CD14-positive monocyte (primary cell): ENCODE results near the gene CDH13. TPM values are rescaled to one million over a fixed set of nuclear protein-coding genes. Genes with fewer than 3 reads are reported as not detected.

Source experiments
- DNase-seq, 3 donors: peaks; one replicate each; pipeline ENCODE4 v3.0.0-alpha.2; 2011 to 2022
- H2AFZ ChIP-seq: 2 replicates; pipeline ENCODE4 v1.6.0; 2012; ENCODE audit warnings: mild to moderate bottlenecking, low read depth, low read length, inconsistent platforms; ENCODE audit not compliant: insufficient read depth, poor library complexity, severe bottlenecking
- H3K27ac ChIP-seq, 2 donors: 1 replicate in 1 of 2; 2 replicates in 1 of 2; pipeline ENCODE4 v1.5.1; 2012 to 2013; ENCODE audit warnings: low read length in 2 of 2, control low read depth in 1 of 2, inconsistent platforms in 1 of 2, low read depth in 1 of 2, mild to moderate bottlenecking in 1 of 2
- H3K27me3 ChIP-seq, 2 donors: one replicate each; pipeline versions ENCODE4 v1.6.0 to v1.6.1; 2011 to 2013; ENCODE audit warnings: low read length in 2 of 2; ENCODE audit not compliant: control insufficient read depth in 2 of 2, insufficient read depth in 2 of 2
- H3K36me3 ChIP-seq, 2 donors: replicated peaks in 1 of 2; 1 replicate in 1 of 2; 2 replicates in 1 of 2; pipeline versions ENCODE4 v1.5.1 to v1.6.1; 2012 to 2013; ENCODE audit warnings: low read length in 2 of 2, control low read depth in 1 of 2, inconsistent platforms in 1 of 2, mild to moderate bottlenecking in 1 of 2; ENCODE audit not compliant: insufficient read depth in 2 of 2, control insufficient read depth in 1 of 2
- H3K4me1 ChIP-seq, 2 donors: 1 replicate in 1 of 2; 2 replicates in 1 of 2; pipeline versions ENCODE4 v1.5.1 to v1.6.1; 2012 to 2013; ENCODE audit warnings: low read length in 2 of 2, control low read depth in 1 of 2, inconsistent platforms in 1 of 2, mild to moderate bottlenecking in 1 of 2, moderate library complexity in 1 of 2; ENCODE audit not compliant: insufficient read depth in 2 of 2, control insufficient read depth in 1 of 2
- H3K4me2 ChIP-seq: replicated peaks from 2 replicates; pipeline ENCODE3; 2012; ENCODE audit warnings: low read length, moderate library complexity, mild to moderate bottlenecking; ENCODE audit not compliant: poor library complexity, severe bottlenecking; ENCODE audit errors: extremely low read depth
- H3K4me3 ChIP-seq, 3 experiments: fragments of 200-600 bp in 1 of 3; sonication (generic) in 1 of 3; replicated peaks in 1 of 3; 1 replicate in 2 of 3; 2 replicates in 1 of 3; pipeline ENCODE4 v1.5.1; 2011 to 2013; ENCODE audit warnings: low read length in 3 of 3, mild to moderate bottlenecking in 3 of 3, control low read depth in 2 of 3, low read depth in 2 of 3, inconsistent platforms in 1 of 3, moderate library complexity in 1 of 3
- H3K79me2 ChIP-seq: 2 replicates; pipeline ENCODE4 v1.6.0; 2012; ENCODE audit warnings: mild to moderate bottlenecking, control low read depth, inconsistent platforms, low read length, moderate library complexity; ENCODE audit not compliant: insufficient read depth
- H3K9ac ChIP-seq: 2 replicates; pipeline ENCODE4 v1.6.0; 2017; ENCODE audit warnings: low read length, mild to moderate bottlenecking; ENCODE audit not compliant: insufficient read depth, poor library complexity, severe bottlenecking
- H3K9me3 ChIP-seq, 2 donors: replicated peaks in 1 of 2; 1 replicate in 1 of 2; 2 replicates in 1 of 2; pipeline versions ENCODE4 v1.5.1 to v1.6.1; 2012 to 2013; ENCODE audit warnings: low read length in 2 of 2, control low read depth in 1 of 2; ENCODE audit not compliant: control insufficient read depth in 1 of 2, insufficient read depth in 1 of 2
- H4K20me1 ChIP-seq: 2 replicates; pipeline ENCODE4 v1.6.0; 2012; ENCODE audit warnings: mild to moderate bottlenecking, low read length, control low read depth, moderate library complexity; ENCODE audit not compliant: insufficient read depth
- H3K27ac Mint-ChIP-seq, 7 donors: one replicate each; pipeline ENCODE4 v1.8.0; 2020; ENCODE audit warnings: mild to moderate bottlenecking in 7 of 7, mixed read lengths in 7 of 7, moderate library complexity in 6 of 7, inconsistent platforms in 2 of 7
- H3K27me3 Mint-ChIP-seq, 3 donors: one replicate each; pipeline ENCODE4 v1.8.0; 2021 to 2022; ENCODE audit warnings: low read depth in 3 of 3, mild to moderate bottlenecking in 3 of 3, mixed read lengths in 3 of 3, moderate library complexity in 3 of 3, inconsistent platforms in 1 of 3
- H3K36me3 Mint-ChIP-seq, 2 donors: one replicate each; pipeline ENCODE4 v1.8.0; 2020; ENCODE audit warnings: mixed read lengths in 2 of 2, inconsistent platforms in 1 of 2, mild to moderate bottlenecking in 1 of 2
- H3K4me1 Mint-ChIP-seq: one replicate; pipeline ENCODE4 v1.8.0; 2020; ENCODE audit warnings: mild to moderate bottlenecking, mixed read lengths
- H3K4me3 Mint-ChIP-seq, 2 donors: one replicate each; pipeline ENCODE4 v1.8.0; 2020; ENCODE audit warnings: mild to moderate bottlenecking in 2 of 2, mixed read lengths in 2 of 2, moderate library complexity in 1 of 2
- H3K9me3 Mint-ChIP-seq, 7 donors: one replicate each; pipeline ENCODE4 v1.8.0; 2020 to 2022; ENCODE audit warnings: mixed read lengths in 7 of 7, mild to moderate bottlenecking in 6 of 7, moderate library complexity in 6 of 7, inconsistent platforms in 2 of 7
- CTCF ChIP-seq: fragments of 200-600 bp; IDR thresholded peaks from one replicate; pipeline ENCODE4 v1.8.0; 2022; ENCODE audit warnings: antibody characterized with exemption, mild to moderate bottlenecking
- WGBS: methylation state at CpG from one replicate; pipeline ENCODE4 v1.1.5; 2013; ENCODE audit warnings: missing lambda C conversion rate; ENCODE audit not compliant: insufficient coverage; 5-methylcytosine and 5-hydroxymethylcytosine counted together
- intact Hi-C, 2 donors: fragments of 100-400 bp; cut with micrococcal nuclease; formaldehyde crosslinking; loops; one replicate each; pipeline versions ENCODE4 v1.15.0 to v1.15.1; 2023
- polyA plus RNA-seq, 3 donors: library from polyadenylated mRNA; depleted of rRNA in 1 of 3; unstranded in 2 of 3; stranded (reverse) in 1 of 3; fragments of 300-500 nt in 2 of 3; fragments of >200 nt in 1 of 3; fragmentation: Illumina TruSeq in 2 of 3; gene quantifications; 1 replicate in 2 of 3; 2 replicates in 1 of 3; pipeline ENCODE4 v1.2.3, GENCODE V29; 2012 to 2021

CDH13 gene
- polyA plus RNA-seq, 3 donors: 0.13 to 0.19 TPM; not detected in 1

- H3K9ac ChIP-seq: no peak overlapping the region
- H3K36me3 ChIP-seq: no peaks in the 10 kb centered on the region
- H2AFZ ChIP-seq: no peak overlapping the region
- Mint-ChIP-seq H3K9me3 (peaks cover 0 to 4% (median 0%) of the 10 kb centered on the region in 7 donors), H3K27ac (no peak overlapping the region), H3K4me3 (no peak overlapping the region), H3K4me1 (no peaks in the 10 kb centered on the region), H3K36me3 (no peaks in the 10 kb centered on the region), H3K27me3 (peaks cover 0 to 3% (median 2%) of the 10 kb centered on the region in 3 donors)
- no peak overlapping the region for H3K4me3 ChIP-seq
- H3K4me2 ChIP-seq: no peak overlapping the region
- DNase-seq: no peak
- no peaks in the 10 kb centered on the region for H3K9me3 ChIP-seq
- no peaks in the 10 kb centered on the region for H4K20me1 ChIP-seq
- no CpG with 5 or more reads among the region's 3 CpGs for WGBS
- intact Hi-C loops: no loop called here
- no peak overlapping the region for H3K27ac ChIP-seq
- H3K27me3 ChIP-seq: no peaks in the 10 kb centered on the region
- H3K4me1 ChIP-seq: no peaks in the 10 kb centered on the region
- TF ChIP-seq CTCF: no peak
- no peaks in the 10 kb centered on the region for H3K79me2 ChIP-seq
These were observed 903.5 kb downstream of the CDH13 start for GRCh38 chr16:83530293-83530692.

GRCh38 chr16:83532634-83533033 is 905.9 kb downstream of the CDH13 start:
- no peak overlapping the region for H3K27ac ChIP-seq
- Mint-ChIP-seq H3K27me3 (peaks cover 0 to 3% (median 0%) of the 10 kb centered on the region in 3 donors), H3K9me3 (peaks cover 0 to 6% (median 3%) of the 10 kb centered on the region in 7 donors), H3K4me3 (no peak overlapping the region), H3K4me1 (no peaks in the 10 kb centered on the region), H3K36me3 (no peaks in the 10 kb centered on the region), H3K27ac (no peak overlapping the region)
- H3K9me3 ChIP-seq: no peaks in the 10 kb centered on the region
- no peak overlapping the region for H3K4me2 ChIP-seq
- no peaks in the 10 kb centered on the region for H4K20me1 ChIP-seq
- no peak overlapping the region for H3K9ac ChIP-seq
- no peaks in the 10 kb centered on the region for H3K36me3 ChIP-seq
- TF ChIP-seq CTCF: no peak
- no peaks in the 10 kb centered on the region for H3K79me2 ChIP-seq
- H3K27me3 ChIP-seq: no peaks in the 10 kb centered on the region
- no peak overlapping the region for H3K4me3 ChIP-seq
- 89% methylated on average over 12 of the region's 12 CpGs for WGBS
- no peak for DNase-seq
- H3K4me1 ChIP-seq: no peaks in the 10 kb centered on the region
- H2AFZ ChIP-seq: no peak overlapping the region
- intact Hi-C loops: no loop called here
